ENCODE measurements around the gene TMPRSS7.
"Not testable (repeated sequence)": the region's sequence is repeated elsewhere in the genome, so short reads cannot be mapped to it uniquely, and the experiment has no call there.

Gene TMPRSS7

DNA sequence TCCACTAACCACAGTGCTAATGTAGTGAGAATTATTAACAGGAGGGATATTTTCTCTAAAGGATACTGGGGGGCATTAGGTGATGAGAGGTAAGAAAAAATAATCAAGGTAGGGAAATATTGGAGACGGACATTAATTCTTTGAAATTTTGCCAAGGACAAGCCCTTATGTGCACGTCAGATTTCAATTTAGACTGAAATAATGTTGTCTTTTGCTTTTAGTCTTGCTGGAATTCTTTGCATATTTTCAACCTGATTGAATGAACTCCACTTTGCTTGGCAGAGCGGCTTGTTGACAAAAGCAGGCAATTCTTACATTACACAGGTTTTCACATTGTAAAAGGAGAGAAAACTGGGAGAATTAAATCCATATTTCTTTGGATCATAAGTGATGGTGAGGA lies 26.6 kb downstream of the TMPRSS7 start:
- DNase-seq (ENCODE audit: low spot score) = no peak

DNA sequence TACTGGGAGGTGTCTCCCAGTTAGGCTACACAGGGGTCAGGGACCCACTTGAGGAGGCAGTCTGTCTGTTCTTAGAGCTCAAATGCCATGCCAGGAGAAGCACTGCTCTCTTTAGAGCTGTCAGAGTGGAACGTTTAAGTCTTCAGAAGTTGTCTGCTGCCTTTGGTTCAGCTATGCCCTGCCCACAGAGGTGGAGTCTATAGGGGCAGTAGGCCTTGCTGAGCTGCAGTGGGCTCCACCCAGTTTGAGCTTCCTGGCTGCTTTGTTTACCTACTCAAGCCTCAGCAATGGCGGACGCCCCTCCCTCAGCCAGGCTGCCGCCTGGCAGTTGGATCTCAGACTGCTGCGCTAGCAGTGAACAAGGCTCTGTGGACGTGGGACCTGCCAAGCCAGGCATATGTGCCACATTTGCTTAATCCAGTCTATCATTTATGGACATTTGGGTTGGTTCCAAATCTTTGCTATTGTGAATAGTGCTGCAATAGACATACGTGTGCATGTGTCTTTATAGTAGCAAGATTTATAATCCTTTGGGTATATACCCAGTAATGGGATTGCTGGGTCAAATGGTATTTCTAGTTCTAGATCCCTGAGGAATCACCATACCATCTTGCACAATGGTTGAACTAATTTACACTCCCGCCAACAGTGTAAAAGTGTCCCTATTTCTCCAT lies 38.0 kb downstream of the TMPRSS7 start:
- DNase-seq (ENCODE audit: low spot score) = not testable (repeated sequence)

DNA sequence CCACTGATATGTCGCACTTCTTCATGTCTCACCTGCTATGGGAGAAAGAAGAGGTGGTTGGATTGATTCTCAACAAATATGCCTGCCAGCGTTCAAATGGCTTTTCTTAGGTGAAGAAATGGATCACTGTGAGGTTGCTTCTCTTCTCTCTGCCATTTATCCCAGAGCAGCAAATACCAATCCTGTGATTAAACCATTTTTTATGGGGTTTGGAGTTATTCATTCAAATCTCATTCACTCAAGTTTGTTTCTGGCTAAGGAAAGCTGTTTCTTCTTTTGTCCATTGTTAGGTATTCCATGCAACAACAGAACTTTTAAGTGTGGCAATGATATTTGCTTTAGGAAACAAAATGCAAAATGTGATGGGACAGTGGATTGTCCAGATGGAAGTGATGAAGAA lies 39.5 kb downstream of the TMPRSS7 start:
- DNase-seq (ENCODE audit: low spot score) = no peak

DNA sequence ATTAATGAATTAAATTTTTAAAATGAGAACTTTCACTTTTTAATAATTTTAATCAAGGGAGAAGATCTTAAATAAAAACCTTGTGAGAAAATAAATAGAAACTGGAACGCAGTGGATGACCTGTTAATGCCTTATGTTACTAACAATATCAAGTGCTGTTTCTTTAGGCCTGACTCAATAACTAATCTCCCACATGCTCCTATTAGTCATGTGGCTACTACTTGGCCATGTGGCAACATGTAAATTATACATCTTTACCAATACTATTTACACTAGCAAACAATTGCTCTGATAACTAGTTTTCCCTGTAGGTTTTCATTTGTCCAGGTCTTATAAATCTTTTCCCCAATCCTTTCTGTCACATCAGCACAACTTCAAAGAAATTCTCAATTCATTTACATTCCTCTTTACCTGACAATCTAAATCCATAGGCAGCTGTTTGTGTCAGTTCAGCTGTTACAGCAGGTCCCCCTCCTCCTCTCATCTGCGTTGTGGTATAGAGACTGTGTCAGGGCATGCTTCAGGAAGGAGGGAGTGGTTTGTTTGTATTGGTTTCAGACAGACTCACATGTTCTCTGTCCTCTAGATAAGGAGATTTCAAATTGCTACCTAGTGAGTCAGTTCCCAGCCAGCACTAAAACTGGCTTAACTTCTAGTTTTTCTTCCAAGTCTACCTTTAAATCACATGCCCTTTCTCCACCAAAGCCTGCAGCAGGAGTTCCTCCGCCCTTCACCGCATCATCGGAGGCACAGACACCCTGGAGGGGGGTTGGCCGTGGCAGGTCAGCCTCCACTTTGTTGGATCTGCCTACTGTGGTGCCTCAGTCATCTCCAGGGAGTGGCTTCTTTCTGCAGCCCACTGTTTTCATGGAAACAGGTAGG lies 40.3 kb downstream of the TMPRSS7 start:
- DNase-seq (ENCODE audit: low spot score) = no peak

DNA sequence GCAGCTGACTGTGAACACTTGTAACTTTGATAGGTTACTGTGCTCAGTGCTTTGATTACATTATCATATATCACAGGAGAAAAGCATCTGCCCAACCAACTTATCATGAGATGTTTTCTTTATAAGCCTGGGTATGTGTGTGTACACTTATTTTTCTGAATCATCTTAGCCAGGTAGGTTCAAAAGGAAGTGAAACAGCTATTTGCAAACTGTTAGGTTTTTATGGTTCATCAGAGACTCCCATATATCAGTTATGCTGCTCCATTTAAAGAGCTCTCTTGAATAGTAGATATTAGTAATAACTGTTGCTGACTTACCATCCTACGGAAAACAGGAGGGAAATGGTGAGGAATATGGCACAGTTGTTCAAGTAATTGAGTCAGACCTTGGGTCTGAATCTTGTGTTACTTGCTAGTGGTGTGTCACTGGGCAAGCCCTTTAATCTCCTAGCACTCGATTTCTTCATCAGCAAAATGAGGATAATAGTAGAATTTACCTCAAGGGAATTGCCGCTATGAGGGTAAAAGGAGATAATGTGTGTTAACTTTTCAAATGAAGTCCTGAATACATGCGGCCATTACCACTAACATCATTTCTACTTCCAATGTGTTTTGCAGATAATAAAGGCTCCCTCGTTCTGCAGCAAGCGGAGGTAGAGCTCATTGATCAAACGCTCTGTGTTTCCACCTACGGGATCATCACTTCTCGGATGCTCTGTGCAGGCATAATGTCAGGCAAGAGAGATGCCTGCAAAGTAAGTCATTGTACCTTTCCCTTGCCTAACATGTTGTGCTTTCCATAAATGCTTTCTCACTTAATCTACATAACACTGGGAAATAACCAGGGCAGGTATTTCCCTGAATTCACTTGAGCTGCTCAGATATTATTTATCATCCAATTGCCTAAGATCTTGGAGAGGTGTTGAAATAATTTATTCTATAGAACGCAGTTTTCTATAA lies 43.9 kb downstream of the TMPRSS7 start:
- DNase-seq (ENCODE audit: low spot score) = peak; percentile 18

DNA sequence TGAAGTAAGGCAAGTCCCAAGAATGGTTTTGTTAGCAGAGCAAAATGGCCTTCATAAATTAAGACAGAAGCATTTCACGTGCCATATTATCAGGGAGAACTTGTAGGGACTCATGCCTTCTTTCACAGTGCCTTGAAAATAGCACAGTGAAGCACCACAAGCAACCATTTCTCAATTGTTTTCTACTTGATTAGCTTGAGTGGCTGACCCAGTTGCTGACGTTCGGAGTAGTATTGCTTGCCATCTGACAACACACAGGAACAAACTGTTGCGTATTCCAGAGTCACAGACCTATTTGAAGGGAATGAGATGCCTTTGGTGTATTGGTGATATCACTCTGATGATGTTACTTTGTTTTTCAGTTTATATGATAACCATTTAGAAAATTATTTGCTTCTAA lies 48.7 kb downstream of the TMPRSS7 start:
- DNase-seq (ENCODE audit: low spot score) = no peak

DNA sequence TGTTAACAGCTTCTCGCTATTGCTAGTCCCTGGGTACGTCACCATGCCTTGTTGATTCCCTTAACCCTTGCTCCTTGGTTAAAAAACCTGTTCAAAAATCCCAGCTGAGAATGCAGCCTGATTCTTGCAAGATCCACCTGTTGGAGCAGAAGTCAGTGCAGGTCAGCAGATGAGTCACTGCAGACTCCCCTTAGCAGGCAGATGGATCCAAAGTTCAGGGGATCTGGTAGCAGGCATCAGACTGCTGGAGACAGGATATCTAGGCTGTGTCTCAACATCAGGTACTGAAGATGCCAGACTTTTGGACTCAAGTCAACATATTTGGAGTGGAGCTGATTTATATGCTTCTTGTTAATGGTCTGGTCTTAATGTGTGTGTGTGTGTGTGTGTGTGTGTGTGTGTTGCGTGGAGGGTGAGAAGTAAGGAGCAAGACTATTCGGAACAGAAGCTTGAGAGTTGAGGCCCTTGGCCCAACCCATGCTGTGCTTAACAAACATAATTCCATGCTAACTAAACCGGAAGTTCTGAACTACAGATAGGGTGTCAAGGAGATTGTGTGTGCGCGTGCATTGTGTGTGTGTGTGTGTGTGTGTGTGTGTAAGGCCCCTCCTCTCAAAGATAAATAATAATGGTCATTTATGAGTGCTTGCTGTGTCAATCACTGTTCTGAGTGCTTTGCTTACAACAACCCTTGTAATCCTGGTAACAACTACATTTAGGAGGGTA lies 50.6 kb downstream of the TMPRSS7 start:
- no peak for DNase-seq (ENCODE audit: low spot score)

DNA sequence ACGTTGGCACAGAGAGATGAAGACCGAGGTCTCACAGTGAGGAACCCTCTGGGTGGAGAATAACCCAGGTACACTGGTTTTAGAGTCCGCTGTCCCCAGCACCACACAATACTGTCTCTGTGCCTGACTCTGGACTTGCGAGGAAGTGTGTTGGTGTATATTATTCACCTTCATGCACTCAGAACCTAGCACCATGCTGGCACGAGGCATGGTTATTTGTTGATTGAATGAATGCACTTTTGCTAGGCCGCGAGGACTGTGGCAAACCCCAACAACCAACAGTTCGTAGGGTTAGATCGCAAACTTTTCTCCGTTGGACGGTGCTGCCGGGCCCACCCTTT lies 51.2 kb downstream of the TMPRSS7 start:
- no peak for DNase-seq (ENCODE audit: low spot score)

DNA sequence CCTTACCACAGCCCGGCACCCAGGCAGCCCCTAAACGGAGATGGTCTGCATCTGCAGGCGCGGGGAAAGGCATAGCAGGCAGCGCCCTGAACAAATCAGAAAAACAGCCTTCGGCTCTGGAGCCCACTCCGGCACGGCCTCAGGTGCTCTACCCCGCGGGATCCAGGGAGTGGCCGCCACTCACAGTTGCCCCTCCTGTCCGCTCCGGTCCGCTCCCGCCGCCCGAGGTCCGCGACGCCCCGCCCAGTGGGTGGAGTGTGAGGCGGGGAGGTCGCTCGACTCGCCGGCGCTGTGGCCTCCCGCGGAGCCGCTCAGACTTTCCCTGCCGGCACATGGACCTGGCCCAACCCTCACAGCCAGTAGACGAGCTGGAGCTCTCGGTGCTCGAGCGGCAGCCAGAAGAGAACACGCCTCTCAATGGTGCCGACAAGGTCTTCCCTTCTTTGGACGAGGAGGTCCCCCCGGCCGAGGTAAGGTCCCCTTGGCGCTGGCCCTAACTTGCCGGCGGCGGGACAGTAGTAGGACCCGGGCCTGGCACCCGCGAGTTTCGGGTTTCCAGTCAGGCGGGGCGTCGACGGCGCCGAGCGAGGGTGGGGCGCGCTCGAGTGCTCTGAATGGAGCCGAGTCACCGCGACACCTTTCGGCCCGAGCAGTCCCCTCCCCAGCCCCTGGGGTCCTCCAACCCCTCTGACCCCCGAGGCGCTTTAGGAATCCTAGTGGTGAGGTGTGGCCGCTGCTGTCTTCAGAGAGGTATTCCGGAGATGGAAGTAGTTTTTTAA lies 51.7 kb downstream of the TMPRSS7 start, which contains the start of gene C3orf52:
Gene C3orf52, plus strand, starts transcription at position 314 of the 779 bp plus-strand sequence. Its CDS starts 19 bp downstream, at position 333.
- DNase-seq (ENCODE audit: low spot score) = peak; percentile 82

DNA sequence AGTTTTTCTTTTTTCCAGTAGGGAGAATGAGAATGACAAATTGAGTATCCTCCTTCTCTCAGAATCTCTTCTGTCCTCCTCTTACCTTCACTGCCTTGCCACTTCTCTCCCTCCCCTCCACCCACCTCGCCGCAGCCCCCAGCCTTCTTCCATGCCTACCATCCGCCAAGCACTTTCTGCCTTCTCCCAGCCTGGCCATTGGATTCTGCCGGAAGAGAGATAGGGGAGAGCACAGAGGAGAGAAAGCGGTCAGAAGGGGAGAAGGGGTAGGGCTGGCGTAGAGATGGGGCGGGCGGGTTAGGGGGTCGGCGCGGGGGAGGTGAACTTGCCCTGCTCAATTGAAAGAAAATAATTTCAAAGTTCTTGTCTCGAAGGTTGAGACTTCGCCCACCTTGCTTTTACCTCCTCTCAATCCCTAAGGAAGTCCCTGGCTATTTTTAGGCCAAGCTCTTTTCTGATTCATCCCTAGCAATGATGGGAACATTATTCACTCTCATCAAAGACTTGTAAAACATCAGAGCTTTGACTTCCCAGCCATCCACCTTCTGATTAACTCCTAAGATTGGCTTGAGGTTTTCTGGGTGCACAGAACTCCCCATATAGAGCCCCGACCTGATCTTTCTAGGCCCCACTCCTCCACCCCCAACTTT lies 52.5 kb downstream of the TMPRSS7 start:
- DNase-seq (ENCODE audit: low spot score) = no peak

DNA sequence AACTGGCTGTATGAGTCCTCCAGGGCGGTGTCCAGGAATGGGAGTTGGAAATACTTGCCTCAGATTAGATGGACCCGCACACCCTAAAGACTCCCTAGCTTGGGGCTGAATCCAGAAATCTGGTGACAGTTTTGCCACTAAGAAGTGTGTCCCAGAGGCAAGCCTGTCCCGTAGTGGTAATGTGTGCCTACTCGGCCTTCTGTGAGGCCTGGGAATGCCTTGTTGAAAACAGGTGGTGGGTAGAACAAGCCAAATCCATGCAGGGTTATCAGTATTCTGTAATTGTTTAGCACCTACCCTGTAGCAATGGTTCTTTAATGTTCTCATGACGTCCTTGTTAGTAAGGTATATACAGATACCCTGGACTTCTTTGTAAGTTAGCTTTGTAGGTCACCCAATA lies 53.2 kb downstream of the TMPRSS7 start:
- DNase-seq (ENCODE audit: low spot score) = no peak

DNA sequence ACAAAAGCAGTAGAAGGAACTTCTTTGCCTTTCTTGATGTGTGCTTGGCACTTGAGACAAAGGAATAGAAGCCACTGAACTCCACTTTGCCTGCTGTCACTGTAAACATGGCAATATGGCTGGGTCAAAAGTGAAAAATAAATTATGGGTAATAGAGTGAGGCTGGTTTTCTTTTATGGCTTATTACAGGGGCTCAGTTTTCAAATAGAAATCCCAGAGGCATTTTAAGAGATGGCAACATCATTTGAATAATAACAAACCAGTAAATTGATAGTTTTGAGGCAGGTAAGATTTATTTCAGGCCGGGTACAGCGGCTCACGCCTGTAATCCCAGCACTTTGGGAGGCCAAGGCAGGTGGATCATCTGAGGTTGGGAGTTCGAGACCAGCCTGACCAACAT lies 54.4 kb downstream of the TMPRSS7 start:
- DNase-seq (ENCODE audit: low spot score) = no peak

DNA sequence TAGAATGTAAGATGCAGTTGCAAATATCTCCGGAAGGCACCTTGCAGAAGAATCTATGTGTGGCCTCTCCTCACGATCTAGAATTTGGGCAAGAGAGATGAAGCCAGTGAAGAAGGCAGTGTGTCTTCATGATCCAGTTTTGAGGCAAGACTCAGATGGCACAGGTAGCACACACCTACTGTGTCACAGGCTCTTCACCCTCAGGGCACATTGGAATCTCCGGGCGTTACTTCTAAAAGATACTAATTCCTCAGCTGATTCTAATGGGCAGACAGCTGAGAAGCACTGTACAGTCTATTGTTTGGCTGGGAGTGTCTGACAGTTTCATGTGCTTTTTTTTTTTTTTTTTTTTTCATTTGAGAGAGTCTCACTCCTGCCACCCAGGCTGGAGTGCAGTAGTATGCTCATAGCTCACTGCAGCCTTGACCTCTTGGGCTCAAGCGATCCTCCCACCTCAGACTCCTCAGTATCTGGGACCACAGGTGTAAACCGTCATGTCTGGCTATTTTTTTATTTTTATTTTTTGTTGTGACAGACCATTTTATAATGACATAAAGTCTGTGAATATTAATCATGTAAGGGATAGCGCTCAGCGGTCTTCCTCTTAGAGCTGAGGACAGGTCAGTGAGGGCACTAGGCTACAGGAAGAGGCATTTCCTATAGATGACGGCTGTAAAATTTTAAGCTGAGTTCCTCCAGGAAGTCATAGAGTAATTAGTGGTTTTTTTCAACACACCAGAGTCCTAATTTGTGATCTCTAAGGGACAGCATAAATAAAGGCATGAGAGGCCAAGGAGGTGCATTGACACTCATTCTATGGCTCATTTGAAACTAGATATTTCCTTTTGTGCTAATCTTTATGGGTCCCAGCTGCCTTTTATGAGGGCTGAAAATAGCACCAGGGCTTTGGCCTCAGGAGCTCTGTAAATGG lies 55.7 kb downstream of the TMPRSS7 start:
- no peak for DNase-seq (ENCODE audit: low spot score)

DNA sequence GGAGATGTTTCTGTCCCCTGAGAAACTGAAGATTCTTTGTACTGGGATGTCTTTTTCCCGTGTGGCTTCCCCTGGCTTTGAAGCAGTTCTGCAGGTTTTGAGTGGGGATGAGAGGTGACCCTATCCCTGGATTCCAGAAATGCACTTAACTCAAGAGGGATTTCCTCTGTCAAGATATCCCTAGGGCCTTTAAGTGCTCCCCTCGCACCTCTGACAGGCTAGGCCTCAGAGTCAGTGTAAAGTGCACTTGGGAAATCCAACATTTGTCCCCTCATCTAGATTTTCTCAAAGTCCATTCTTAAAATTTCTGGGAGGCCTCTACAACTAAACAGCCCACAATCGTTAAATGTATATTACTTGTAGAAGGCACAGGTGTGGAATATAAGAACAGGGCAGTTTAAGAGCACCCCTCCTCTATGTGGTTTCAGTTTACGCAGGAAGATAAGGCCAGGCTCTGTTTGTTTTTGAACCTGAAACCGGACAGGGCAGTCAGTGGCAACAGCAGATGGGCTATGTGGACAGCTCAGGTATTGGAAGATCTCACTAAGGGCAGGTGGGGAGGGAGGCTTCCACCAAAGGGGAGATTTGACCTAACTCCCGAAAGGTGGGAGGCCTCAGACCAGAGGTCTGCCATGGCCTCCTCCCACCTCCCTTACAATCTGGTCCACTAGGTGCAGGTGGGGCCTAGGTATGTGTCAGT lies 56.5 kb downstream of the TMPRSS7 start:
- DNase-seq (ENCODE audit: low spot score) = no peak

DNA sequence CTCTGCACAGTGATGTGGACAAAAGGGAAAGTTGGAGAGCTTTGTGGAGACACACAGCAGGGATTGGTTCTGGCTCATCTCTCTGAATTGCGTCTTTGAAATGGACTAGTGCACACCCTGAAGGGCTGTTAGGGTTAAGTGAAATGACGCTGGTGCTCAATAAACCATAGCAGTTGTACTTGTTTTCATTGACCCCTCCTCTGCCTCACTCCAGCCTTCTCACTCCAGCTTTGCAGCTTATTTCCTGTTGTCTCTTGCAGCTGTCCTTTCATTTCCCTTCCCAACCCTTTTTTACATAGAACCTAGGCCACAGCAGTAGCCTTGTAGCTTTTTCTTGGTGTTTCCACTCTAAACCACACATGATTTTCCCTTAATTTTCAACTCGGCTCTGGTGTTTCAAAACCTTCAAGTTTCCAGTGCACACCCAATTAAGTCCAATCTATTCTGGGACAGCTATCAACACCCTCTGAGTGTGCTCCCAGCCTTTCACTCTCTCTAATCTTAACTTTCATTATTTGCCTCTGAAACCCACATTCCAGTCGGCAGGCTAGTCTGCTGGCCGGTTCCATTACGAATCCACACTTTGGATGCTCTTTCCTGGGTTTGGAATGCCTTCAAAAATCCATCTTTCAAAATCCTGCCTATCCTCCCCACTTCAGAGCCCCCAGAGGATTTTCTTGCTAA lies 58.1 kb downstream of the TMPRSS7 start:
- DNase-seq (ENCODE audit: low spot score) = peak; percentile 36

DNA sequence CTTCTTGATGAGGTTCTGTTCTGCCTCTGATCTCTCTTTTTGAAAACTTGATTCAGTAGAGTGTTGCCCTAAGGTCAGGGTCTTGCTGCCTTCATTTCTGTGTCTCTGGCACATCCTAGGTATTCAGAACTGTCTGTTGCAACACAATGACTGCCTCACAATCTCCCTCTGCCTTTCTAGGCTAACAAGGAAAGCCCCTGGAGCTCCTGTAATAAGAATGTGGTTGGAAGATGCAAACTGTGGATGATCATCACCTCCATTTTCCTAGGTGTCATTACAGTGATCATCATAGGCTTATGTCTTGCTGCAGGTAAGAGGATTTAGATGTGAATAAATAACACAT lies 58.6 kb downstream of the TMPRSS7 start:
- no peak for DNase-seq (ENCODE audit: low spot score)

DNA sequence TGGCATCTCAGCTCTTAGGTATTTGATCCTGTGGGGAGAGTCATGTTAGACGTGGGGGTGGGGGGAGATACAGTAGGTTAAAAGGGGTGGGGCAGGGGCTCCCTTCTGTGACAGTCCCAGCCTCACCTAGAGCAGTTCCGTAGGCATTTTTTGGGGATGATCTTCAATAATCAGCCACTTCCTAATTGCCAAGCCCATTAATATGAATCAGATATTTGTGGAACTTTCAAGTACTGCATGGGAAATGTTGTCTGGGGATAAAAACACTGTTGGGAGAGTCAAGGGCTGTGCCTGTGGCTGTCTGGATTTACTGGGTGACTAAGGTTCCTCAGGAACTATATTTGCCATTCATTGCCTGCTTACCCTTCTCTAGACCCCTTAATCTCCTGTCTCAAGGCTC lies 61.2 kb downstream of the TMPRSS7 start:
- DNase-seq (ENCODE audit: low spot score) = no peak

DNA sequence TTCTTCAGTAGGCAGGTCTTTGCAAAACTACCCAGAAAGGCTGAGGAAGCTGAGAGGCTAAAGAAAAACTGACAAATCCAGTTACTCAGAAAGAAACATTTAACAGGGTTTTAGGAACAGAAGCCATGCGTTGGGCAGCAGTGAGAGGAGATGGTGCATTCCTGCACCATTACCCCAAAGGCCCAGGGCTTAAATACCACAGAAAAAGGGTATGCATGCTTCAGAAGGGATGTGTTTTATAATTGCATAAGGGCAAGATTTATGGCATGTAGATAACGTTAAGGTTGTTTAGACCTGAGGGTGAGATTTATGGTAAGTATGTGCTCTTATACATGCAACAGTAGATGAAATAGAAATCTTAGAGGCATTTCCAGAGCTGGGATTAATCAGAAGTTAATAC lies 61.6 kb downstream of the TMPRSS7 start:
- no peak for DNase-seq (ENCODE audit: low spot score)
